HepG2 (cell line): ENCODE data around the gene KLHDC2. TPM values are rescaled to one million over a fixed set of nuclear protein-coding genes. Genes with fewer than 3 reads are reported as not detected.

Experiments used
- CAMTA2 ChIP-seq: sonication (generic); formaldehyde crosslinking; IDR thresholded peaks from 2 replicates; pipeline ENCODE4 v1.4.0; 2020; ENCODE audit warnings: mild to moderate bottlenecking, missing genetic modification reagents, borderline replicate concordance
- CREM ChIP-seq, 2 experiments: sonication (generic) in 1 of 2; formaldehyde crosslinking in 1 of 2; IDR thresholded peaks; 2 replicates each; pipeline versions ENCODE4 v1.4.0 to v1.6.1; 2016 to 2020; ENCODE audit warnings: antibody characterized with exemption in 1 of 2, mild to moderate bottlenecking in 1 of 2, missing genetic modification reagents in 1 of 2
- CSRNP1 ChIP-seq: sonication (generic); formaldehyde crosslinking; IDR thresholded peaks from 2 replicates; pipeline ENCODE4 v1.8.1; 2023; ENCODE audit warnings: mild to moderate bottlenecking, missing genetic modification reagents
- CSRNP2 ChIP-seq: sonication (generic); formaldehyde crosslinking; conservative IDR thresholded peaks from 2 replicates; pipeline ENCODE4 v1.8.0; 2022; ENCODE audit warnings: low read depth, missing genetic modification reagents
- DPF2 ChIP-seq: sonication (generic); formaldehyde crosslinking; IDR thresholded peaks from 2 replicates; pipeline ENCODE4 v1.4.0; 2020; ENCODE audit warnings: mild to moderate bottlenecking, low read depth, missing genetic modification reagents, borderline replicate concordance
- HMG20A ChIP-seq: IDR thresholded peaks from 2 replicates; pipeline ENCODE4 v1.6.1; 2016; ENCODE audit warnings: borderline replicate concordance
- MAFG ChIP-seq: sonication (generic); formaldehyde crosslinking; IDR thresholded peaks from 2 replicates; pipeline ENCODE4 v1.5.1; 2020; ENCODE audit warnings: mild to moderate bottlenecking, missing genetic modification reagents
- PAXIP1 ChIP-seq: sonication (generic); formaldehyde crosslinking; conservative IDR thresholded peaks from 2 replicates; pipeline ENCODE4 v1.4.0; 2020; ENCODE audit warnings: mild to moderate bottlenecking, missing genetic modification reagents, moderate library complexity
- SALL2 ChIP-seq: sonication (generic); formaldehyde crosslinking; IDR thresholded peaks from 2 replicates; pipeline ENCODE4 v1.8.1; 2023; ENCODE audit warnings: mild to moderate bottlenecking, missing genetic modification reagents, inconsistent platforms
- SMC3 ChIP-seq: IDR thresholded peaks from 2 replicates; pipeline ENCODE4 v1.6.1; 2011; ENCODE audit warnings: low read length, improper control_type of control experiment
- SP5 ChIP-seq: IDR thresholded peaks from 2 replicates; pipeline ENCODE4 v1.6.1; 2016; ENCODE audit warnings: low read depth, borderline replicate concordance
- TCF7 ChIP-seq: sonication (generic); IDR thresholded peaks from 2 replicates; pipeline ENCODE4 v1.6.1; 2016; ENCODE audit warnings: antibody characterized with exemption, low read depth
- THRA ChIP-seq: sonication (generic); formaldehyde crosslinking; IDR thresholded peaks from 2 replicates; pipeline ENCODE4 v1.4.0; 2020; ENCODE audit warnings: missing genetic modification reagents, borderline replicate concordance
- ZNF230 ChIP-seq: sonication (generic); formaldehyde crosslinking; IDR thresholded peaks from 2 replicates; pipeline ENCODE4 v1.4.0; 2020; ENCODE audit warnings: mild to moderate bottlenecking, missing genetic modification reagents
- ZNF24 ChIP-seq: fragments of 450-650 bp; IDR thresholded peaks from 2 replicates; pipeline ENCODE4 v1.6.1; 2017; ENCODE audit warnings: antibody characterized with exemption, mild to moderate bottlenecking
- ZNF280B ChIP-seq: sonication (generic); formaldehyde crosslinking; IDR thresholded peaks from 2 replicates; pipeline ENCODE4 v1.5.0; 2020; ENCODE audit warnings: missing genetic modification reagents, mild to moderate bottlenecking, borderline replicate concordance
- ZNF282 ChIP-seq: fragments of 450-650 bp; IDR thresholded peaks from 2 replicates; pipeline ENCODE4 v1.6.1; 2018; ENCODE audit not compliant: partially characterized antibody
- ZNF33A ChIP-seq: sonication (generic); formaldehyde crosslinking; IDR thresholded peaks from 2 replicates; pipeline ENCODE4 v1.5.1; 2020; ENCODE audit warnings: missing genetic modification reagents, mild to moderate bottlenecking, moderate library complexity, borderline replicate concordance
- ZNF773 ChIP-seq: sonication (generic); formaldehyde crosslinking; IDR thresholded peaks from 2 replicates; pipeline ENCODE4 v1.4.0; 2020; ENCODE audit warnings: missing genetic modification reagents, borderline replicate concordance
- polyA plus RNA-seq, 8 experiments: library from polyadenylated mRNA; depleted of rRNA in 3 of 8; stranded (reverse) in 7 of 8; unstranded in 1 of 8; fragments of >200 nt; fragmentation: Illumina TruSeq in 4 of 8; extraction: Trizol in 4 of 8; gene quantifications; 2 replicates each; pipeline versions ENCODE4 v1.2.1 to v1.2.3, GENCODE V29; 2011 to 2016; ENCODE audit warnings: low read depth in 4 of 8, missing spikeins in 1 of 8, mixed read lengths in 1 of 8; ENCODE audit not compliant: insufficient read depth in 1 of 8
- total RNA-seq, 5 experiments: library from RNA; depleted of rRNA; stranded (reverse); fragments of >200 nt; fragmentation: Illumina TruSeq; extraction: Trizol; gene quantifications; 2 replicates each; pipeline ENCODE4 v1.2.3, GENCODE V29; 2016; ENCODE audit warnings: low read depth in 1 of 5

Gene KLHDC2
- total and polyA plus RNA-seq, 2 of the 13 experiments (the other 11 are each of a cell fraction or from before 2014, with no cell fraction given), result 95.5 to 170 TPM

GRCh38 chr14:49761839-49762551 is 6.0 kb upstream of the KLHDC2 start (continued):
- TF ChIP-seq PAXIP1 (CRISPR knock-in tag) (peak; percentile 26; the same call in 1 of the 2 replicates), ZNF230 (no peak), SALL2 (CRISPR knock-in tag) (no peak), CAMTA2 (CRISPR knock-in tag) (no peak), ZNF773 (no peak), CSRNP1 (CRISPR knock-in tag) (no peak), ZNF33A (CRISPR knock-in tag) (no peak), SMC3 (no peak), HMG20A (no peak), TCF7 (peak; percentile 54), SP5 (CRISPR knock-in tag) (no peak), DPF2 (CRISPR knock-in tag) (no peak), THRA (CRISPR knock-in tag) (no peak), ZNF282 (no peak), CSRNP2 (CRISPR knock-in tag) (no peak), ZNF280B (CRISPR knock-in tag) (no peak), CREM (IDR thresholded peaks at IDR 0.05) (peak; percentile 26; the same call in 1 of the 2 replicates), CREM (CRISPR knock-in tag; IDR thresholded peaks at IDR 0.05) (no peak), ZNF24 (no peak), MAFG (CRISPR knock-in tag) (no peak)
